B cell (primary cell): Measurements from ENCODE around the gene PFDN1.

Experiments
- CTCF ChIP-seq: fragments of 200-600 bp; IDR thresholded peaks from one replicate; pipeline ENCODE4 v1.8.0; 2022; ENCODE audit warnings: antibody characterized with exemption, mild to moderate bottlenecking
- EZH2 ChIP-seq: IDR thresholded peaks from 2 replicates; pipeline ENCODE4 v1.6.1; 2012; ENCODE audit warnings: borderline replicate concordance, low read depth, mild to moderate bottlenecking, moderate library complexity, low read length; ENCODE audit not compliant: insufficient read depth, poor library complexity, severe bottlenecking

DNA sequence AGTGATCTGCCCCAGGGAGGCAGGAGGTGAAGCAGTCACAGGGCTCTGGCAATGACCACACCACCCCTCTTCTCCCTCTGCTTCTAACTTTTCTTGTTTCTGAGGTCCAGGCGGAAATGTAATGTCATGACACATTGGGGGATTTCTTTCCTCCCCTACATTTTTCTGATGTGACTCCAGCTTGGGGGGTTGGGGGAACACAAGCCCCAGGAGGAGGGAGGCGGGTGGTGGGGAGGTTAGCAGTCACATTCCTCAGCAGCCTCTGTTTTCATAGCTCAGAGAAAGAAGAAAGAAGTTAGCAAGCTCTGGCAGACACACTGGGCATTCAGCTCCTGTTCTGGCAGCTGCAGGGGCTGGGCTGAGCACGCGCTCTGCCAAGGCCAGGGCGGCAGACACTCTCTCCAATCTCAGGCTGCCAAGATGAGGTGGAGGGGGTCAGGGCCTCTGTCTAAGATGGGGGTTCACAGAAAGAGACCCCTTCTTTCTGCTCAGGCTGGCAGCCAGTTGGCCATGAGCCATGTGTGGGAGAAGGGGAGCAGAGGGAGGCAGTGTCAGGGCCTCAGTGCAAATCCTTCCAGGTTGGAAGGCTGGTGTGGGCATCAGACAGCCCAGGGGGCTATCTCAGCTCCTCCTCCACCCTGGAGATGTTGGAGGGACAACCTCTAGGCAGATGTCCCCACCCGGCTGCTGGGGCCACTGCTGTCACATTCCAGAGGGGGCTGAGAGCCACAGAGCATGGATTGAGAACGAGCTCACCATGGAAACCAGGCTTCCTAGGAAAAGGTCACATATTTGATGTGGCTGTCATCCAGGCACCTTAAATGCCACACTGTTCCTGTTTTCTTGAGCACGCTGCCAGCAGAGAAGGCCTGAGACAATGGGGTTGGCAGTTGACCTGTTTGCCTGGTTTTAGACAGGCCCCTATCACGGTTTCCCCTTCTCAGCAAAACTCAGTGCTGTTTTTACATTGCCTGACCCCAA is 20.1 kb upstream of the PFDN1 start:
- no peak for TF ChIP-seq EZH2
- no peak for TF ChIP-seq CTCF
